HG02610 (cell line): ENCODE measurements around the gene NSMF.

Experiments
- ATAC-seq: cut with Tn5 transposase; IDR thresholded peaks from one replicate; pipeline ENCODE4 v1.9.1; 2021; ENCODE audit warnings: mild to moderate bottlenecking, moderate library complexity; ENCODE audit not compliant: unreplicated experiment

NSMF gene

DNA sequence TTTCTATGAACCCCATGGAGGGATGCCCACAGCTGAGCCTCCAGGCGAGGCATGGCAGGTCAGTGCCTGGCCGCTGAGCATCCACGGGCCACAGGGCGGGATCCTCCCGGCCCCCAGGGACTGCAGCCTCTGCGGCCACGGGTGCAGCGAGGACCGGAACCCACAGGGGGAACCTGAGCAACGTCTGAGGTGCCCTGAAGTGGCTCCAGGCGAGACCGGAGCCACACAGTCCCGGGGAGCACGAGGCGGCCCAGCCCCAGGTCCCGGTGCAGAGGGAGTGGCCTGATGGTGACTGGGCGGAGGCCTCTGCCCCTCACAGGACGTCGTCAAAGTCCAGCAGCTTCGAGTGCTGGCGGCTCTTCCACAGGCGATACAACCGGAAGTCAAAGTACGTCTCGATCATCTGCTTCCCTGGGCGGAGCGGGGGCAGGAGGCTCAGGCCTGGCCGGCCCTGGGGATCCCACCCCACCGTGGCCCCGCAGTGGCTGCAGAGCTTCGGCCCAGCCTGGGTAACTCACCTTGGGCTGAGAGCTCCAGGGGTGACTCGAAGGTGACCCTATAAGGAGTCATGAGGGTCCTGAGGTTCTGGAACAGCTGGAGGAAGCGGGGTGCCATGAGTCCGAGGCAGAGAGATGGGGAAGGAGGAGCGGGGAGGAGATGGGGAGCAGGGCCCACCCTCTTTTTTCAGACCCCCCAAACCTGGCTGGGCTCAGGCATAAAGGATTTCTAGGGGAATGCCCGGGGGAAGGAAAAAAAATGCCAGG, 9.9 kb downstream of the NSMF start:
- ATAC-seq, result no peak

- no peak for ATAC-seq
These were observed 10.6 kb downstream of the NSMF start for GRCh38 chr9:137448602-137448962.

- ATAC-seq, result no peak
These were observed 11.2 kb downstream of the NSMF start for GRCh38 chr9:137447722-137448601.

GRCh38 chr9:137446851-137447471, 12.2 kb downstream of the NSMF start:
- no peak for ATAC-seq

GRCh38 chr9:137445930-137446431, 13.2 kb downstream of the NSMF start:
- ATAC-seq, result no peak

- ATAC-seq, result peak; percentile 60
These were observed 13.8 kb downstream of the NSMF start for GRCh38 chr9:137445275-137445807.

DNA sequence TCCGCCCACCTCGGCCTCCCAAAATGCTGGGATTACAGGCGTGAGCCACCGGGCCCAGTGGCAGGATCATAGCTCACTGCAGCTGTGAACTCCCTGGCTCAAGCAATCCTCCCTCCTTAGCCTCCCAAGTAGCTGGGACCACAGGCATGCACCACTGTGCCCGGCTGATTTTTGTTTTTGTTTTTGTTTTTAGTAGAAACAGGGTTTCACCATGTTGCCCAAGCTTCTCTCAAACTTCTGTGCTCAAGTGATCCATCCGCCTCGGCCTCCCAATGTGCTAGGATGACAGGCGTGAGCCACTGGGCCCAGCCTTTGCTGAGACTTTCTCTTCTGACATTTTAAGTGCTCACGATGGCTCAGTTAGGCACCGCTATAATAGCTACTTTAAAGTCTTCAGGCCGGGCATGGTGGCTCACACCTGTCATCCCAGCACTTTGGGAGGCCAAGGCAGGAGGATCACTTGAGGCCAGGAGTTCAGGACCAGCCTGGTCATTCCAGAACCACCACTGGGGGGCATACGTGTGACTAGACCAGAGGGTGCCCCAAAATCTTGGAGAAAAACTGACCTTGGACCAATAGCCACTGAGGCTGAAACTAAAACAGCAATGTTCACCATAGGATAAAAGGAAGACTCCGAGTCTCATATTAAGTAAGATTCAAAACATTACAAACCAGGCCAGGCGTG, 14.9 kb downstream of the NSMF start:
- no peak for ATAC-seq

- no peak for ATAC-seq
These were observed 17.2 kb downstream of the NSMF start for GRCh38 chr9:137441935-137442321.

- ATAC-seq, result no peak
These were observed 17.7 kb downstream of the NSMF start, which contains the start of gene ENTPD8 for GRCh38 chr9:137441289-137441934. Gene ENTPD8, minus strand, starts transcription at chr9:137441357. Its CDS starts 3,072 bp downstream, at chr9:137438285.

- no peak for ATAC-seq
These were observed 19.9 kb downstream of the NSMF start for GRCh38 chr9:137439158-137439714.

DNA sequence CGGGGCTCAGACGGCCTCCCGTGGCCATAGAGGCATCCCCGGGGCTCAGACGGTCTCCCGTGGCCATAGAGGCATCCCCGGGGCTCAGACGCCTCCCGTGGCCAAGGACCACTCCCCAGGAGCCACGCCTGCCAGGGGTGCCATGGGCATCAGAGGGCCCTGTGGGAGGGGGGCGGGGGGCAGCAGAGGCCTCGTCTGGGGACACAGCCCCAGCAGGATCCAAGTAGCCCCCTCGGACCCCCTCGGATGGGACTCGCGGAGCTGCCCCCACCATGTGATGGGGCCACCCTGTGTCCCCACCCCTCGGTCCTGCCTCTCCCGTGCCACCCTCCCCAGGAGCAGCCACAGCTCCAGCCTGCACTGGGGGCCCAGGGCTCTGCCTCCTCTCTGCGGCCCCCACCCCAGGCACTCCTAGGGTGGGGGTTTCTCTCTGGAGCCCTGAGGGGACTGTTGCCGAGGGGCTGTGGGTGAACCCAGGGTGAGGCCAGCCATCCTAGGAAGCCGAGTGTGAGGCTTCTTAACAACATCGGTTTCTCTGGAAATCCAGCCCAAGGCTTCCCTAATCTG, 20.5 kb downstream of the NSMF start:
- ATAC-seq, result no peak

GRCh38 chr9:137437691-137438590, 21.2 kb downstream of the NSMF start:
- no peak for ATAC-seq

- ATAC-seq, result no peak
These were observed 22.2 kb downstream of the NSMF start for GRCh38 chr9:137436761-137437600.

DNA sequence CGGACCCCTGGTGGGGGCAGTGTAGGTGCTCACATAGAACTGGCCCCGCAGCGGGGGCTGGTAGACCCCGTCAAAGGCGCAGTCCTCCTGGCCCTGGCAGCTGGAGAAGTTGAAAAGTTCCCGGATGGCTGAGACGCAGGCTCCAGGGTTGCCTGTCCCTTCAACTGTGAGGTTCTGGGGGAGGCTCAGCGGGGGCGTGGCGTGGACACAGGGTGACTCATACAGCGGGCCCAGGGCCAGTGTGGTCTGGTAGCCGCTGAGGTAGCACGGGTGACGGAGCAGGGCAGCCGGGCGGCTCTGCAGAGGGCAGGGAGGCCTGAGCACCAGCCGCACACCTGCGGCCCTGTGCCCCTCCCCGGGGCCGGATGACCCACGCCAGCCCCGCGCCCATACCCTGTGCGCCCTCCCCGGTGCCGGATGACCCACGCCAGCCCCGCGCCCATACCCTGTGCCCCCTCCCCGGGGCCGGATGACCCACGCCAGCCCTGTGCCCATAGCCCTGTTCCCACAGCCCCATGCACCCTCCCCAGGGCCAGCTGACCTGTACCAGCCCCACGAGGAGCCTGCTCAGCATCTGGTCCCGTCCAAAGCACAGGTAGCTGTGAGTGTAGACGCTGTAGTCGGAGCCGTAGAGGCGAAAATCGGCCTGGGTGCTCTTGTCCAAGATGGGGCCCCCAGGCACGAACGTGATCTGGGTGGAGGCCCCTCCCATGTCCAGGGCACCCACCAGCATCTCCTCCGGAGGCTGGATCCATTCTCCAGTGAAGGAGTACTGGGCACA, 23.0 kb downstream of the NSMF start:
- no peak for ATAC-seq

DNA sequence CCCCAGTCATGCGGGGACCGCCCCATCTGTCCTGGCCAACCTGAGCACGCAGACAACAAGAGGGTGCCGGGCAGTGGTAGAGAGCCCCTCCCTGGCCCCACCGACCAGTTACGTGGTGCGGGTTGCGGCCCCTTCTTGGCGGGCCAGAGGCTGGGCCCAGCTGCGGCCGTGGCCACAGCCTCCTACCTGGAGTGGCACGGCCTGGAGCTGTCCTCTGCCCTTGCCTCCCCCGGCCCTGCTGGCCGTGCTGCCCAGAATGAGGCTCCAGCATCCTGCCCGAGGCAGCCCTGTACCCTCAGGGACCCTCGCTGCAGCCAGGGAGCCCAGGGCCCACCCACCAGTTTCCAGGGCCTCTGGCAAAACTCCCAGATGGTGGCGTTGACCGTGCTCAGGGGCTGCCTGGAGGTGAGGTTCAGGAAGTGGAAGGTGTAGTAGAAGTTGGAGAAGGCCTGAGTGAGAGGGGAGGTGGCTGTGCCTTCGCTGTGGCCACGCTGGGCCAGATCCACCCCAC, 23.7 kb downstream of the NSMF start:
- ATAC-seq, result no peak
